Trophoblast cell (in vitro differentiated cells and primary cell): ENCODE data around the gene AUTS2.

ENCODE experiments used
- DNase-seq, 2 donors: peaks; one replicate each; pipeline ENCODE4 v3.0.0-alpha.2; 2016
- H2AFZ ChIP-seq: 2 replicates; pipeline ENCODE4 v1.6.1; 2013; ENCODE audit warnings: low read length, moderate library complexity, mild to moderate bottlenecking; ENCODE audit not compliant: insufficient read depth, poor library complexity
- H2AK5ac ChIP-seq: 2 replicates; pipeline ENCODE4 v1.6.1; 2013; ENCODE audit warnings: mild to moderate bottlenecking, low read length
- H2BK120ac ChIP-seq: 2 replicates; pipeline ENCODE4 v1.6.1; 2013; ENCODE audit warnings: low read length, mild to moderate bottlenecking, moderate library complexity; ENCODE audit not compliant: insufficient read depth, poor library complexity
- H2BK12ac ChIP-seq: 2 replicates; pipeline ENCODE4 v1.6.1; 2013; ENCODE audit warnings: mild to moderate bottlenecking, low read length, moderate library complexity
- H2BK5ac ChIP-seq: 2 replicates; pipeline ENCODE4 v1.6.1; 2013; ENCODE audit warnings: low read length, low read depth, moderate library complexity, mild to moderate bottlenecking; ENCODE audit not compliant: poor library complexity
- H3K14ac ChIP-seq: 2 replicates; pipeline ENCODE4 v1.6.1; 2013; ENCODE audit warnings: mild to moderate bottlenecking, low read length
- H3K18ac ChIP-seq: 2 replicates; pipeline ENCODE4 v1.6.1; 2013; ENCODE audit warnings: mild to moderate bottlenecking, low read length
- H3K23ac ChIP-seq: 2 replicates; pipeline ENCODE4 v1.6.1; 2013; ENCODE audit warnings: low read length
- H3K27ac ChIP-seq: 2 replicates; pipeline ENCODE4 v1.5.1; 2013; ENCODE audit warnings: low read depth, mild to moderate bottlenecking, inconsistent platforms, low read length, moderate library complexity
- H3K27me3 ChIP-seq: 2 replicates; pipeline ENCODE4 v1.6.1; 2013; ENCODE audit warnings: inconsistent platforms, mild to moderate bottlenecking, low read length, moderate library complexity; ENCODE audit not compliant: insufficient read depth
- H3K36me3 ChIP-seq, 2 experiments: 1 replicate in 1 of 2; 2 replicates in 1 of 2; pipeline ENCODE4 v1.6.1; 2013; ENCODE audit warnings: low read length in 2 of 2, mild to moderate bottlenecking in 2 of 2, moderate library complexity in 1 of 2; ENCODE audit not compliant: insufficient read depth in 2 of 2, control insufficient read depth in 1 of 2
- H3K4ac ChIP-seq: 2 replicates; pipeline ENCODE4 v1.6.1; 2013; ENCODE audit warnings: low read depth, mild to moderate bottlenecking, low read length, moderate library complexity
- H3K4me1 ChIP-seq, 2 experiments: 1 replicate in 1 of 2; 2 replicates in 1 of 2; pipeline ENCODE4 v1.6.1; 2013; ENCODE audit warnings: low read length in 2 of 2, mild to moderate bottlenecking in 2 of 2, moderate library complexity in 1 of 2; ENCODE audit not compliant: insufficient read depth in 2 of 2, control insufficient read depth in 1 of 2
- H3K4me2 ChIP-seq: 2 replicates; pipeline ENCODE4 v1.6.1; 2013; ENCODE audit warnings: inconsistent platforms, mild to moderate bottlenecking, low read length, moderate library complexity
- H3K4me3 ChIP-seq: 2 replicates; pipeline ENCODE4 v1.5.1; 2013; ENCODE audit warnings: mild to moderate bottlenecking, low read depth, low read length, inconsistent platforms
- H3K79me1 ChIP-seq: one replicate; pipeline ENCODE4 v1.6.1; 2013; ENCODE audit warnings: low read length
- H3K79me2 ChIP-seq: 2 replicates; pipeline ENCODE4 v1.6.1; 2013; ENCODE audit warnings: low read length, mild to moderate bottlenecking; ENCODE audit not compliant: control insufficient read depth, insufficient read depth, poor library complexity
- H3K9ac ChIP-seq: 2 replicates; pipeline ENCODE4 v1.6.1; 2013; ENCODE audit warnings: mild to moderate bottlenecking, low read length
- H3K9me3 ChIP-seq: 2 replicates; pipeline ENCODE4 v1.6.1; 2013; ENCODE audit warnings: low read depth, mild to moderate bottlenecking, control low read depth, inconsistent platforms, low read length; ENCODE audit not compliant: insufficient read depth
- H4K12ac ChIP-seq: 2 replicates; pipeline ENCODE4 v1.6.1; 2013; ENCODE audit warnings: low read depth, mild to moderate bottlenecking, low read length, moderate library complexity
- H4K8ac ChIP-seq: 2 replicates; pipeline ENCODE4 v1.6.1; 2013; ENCODE audit warnings: low read depth, mild to moderate bottlenecking, low read length, moderate library complexity
- H4K91ac ChIP-seq: one replicate; pipeline ENCODE4 v1.6.1; 2013; ENCODE audit warnings: low read depth, mild to moderate bottlenecking, low read length, moderate library complexity
- WGBS: extraction: QIAGEN DNeasy Blood & Tissue Kit; methylation state at CpG from one replicate; pipeline ENCODE4 v1.1.7; 2013; ENCODE audit warnings: missing lambda C conversion rate; ENCODE audit not compliant: insufficient read length, insufficient coverage; ENCODE audit errors: extremely low coverage; 5-methylcytosine and 5-hydroxymethylcytosine counted together

AUTS2 gene

GRCh38 chr7:69907720-69908119 lies 309.4 kb downstream of the AUTS2 start:
- Histone ChIP-seq H4K91ac (no peak overlapping the region), H3K79me2 (no peaks in the 10 kb centered on the region), H3K23ac (no peak overlapping the region), H3K27ac (no peak overlapping the region), H3K9me3 (peaks cover 3% of the 10 kb centered on the region), H2AK5ac (no peak overlapping the region), H3K36me3 (no peaks in the 10 kb centered on the region), H2BK5ac (no peak overlapping the region), H4K8ac (no peak overlapping the region), H3K4me3 (no peak overlapping the region), H2BK120ac (no peak overlapping the region), H3K79me1 (no peaks in the 10 kb centered on the region), H3K27me3 (no peaks in the 10 kb centered on the region), H3K4ac (no peak overlapping the region), H3K9ac (no peak overlapping the region), H3K14ac (no peak overlapping the region), H2AFZ (no peak overlapping the region), H3K18ac (no peak overlapping the region), H3K4me2 (no peak overlapping the region), H4K12ac (no peak overlapping the region), H2BK12ac (no peak overlapping the region), H3K4me1 (no peaks in the 10 kb centered on the region)
- DNase-seq = no peak

GRCh38 chr7:69908454-69908853 lies 310.2 kb downstream of the AUTS2 start:
- no peak overlapping the region for H2BK120ac ChIP-seq
- H4K8ac ChIP-seq = no peak overlapping the region
- no peak overlapping the region for H2AK5ac ChIP-seq
- no peaks in the 10 kb centered on the region for H3K79me1 ChIP-seq
- peaks cover 3% of the 10 kb centered on the region for H3K9me3 ChIP-seq
- H3K27ac ChIP-seq = no peak overlapping the region
- H3K27me3 ChIP-seq = no peaks in the 10 kb centered on the region
- H3K9ac ChIP-seq = no peak overlapping the region
- H4K12ac ChIP-seq = no peak overlapping the region
- no peak overlapping the region for H3K4me3 ChIP-seq
- no peak overlapping the region for H2BK5ac ChIP-seq
- no peak overlapping the region for H2AFZ ChIP-seq
- H3K4ac ChIP-seq = no peak overlapping the region
- H3K23ac ChIP-seq = no peak overlapping the region
- H3K14ac ChIP-seq = no peak overlapping the region
- DNase-seq = no peak
- no CpG with 5 or more reads among the region's 1 CpG for WGBS
- no peak overlapping the region for H3K4me2 ChIP-seq
- H2BK12ac ChIP-seq = no peak overlapping the region
- H3K18ac ChIP-seq = no peak overlapping the region
- no peaks in the 10 kb centered on the region for H3K36me3 ChIP-seq
- H3K79me2 ChIP-seq = no peaks in the 10 kb centered on the region
- no peaks in the 10 kb centered on the region for H3K4me1 ChIP-seq
- no peak overlapping the region for H4K91ac ChIP-seq

GRCh38 chr7:69910150-69910549 lies 311.9 kb downstream of the AUTS2 start:
- no peaks in the 10 kb centered on the region for H3K79me2 ChIP-seq
- H3K23ac ChIP-seq = no peak overlapping the region
- H2BK120ac ChIP-seq = no peak overlapping the region
- no peaks in the 10 kb centered on the region for H3K36me3 ChIP-seq
- H2BK5ac ChIP-seq = no peak overlapping the region
- H4K8ac ChIP-seq = no peak overlapping the region
- no peak overlapping the region for H3K18ac ChIP-seq
- no peak overlapping the region for H3K4me2 ChIP-seq
- H2AFZ ChIP-seq = no peak overlapping the region
- no peak for DNase-seq
- no peak overlapping the region for H3K14ac ChIP-seq
- H3K4ac ChIP-seq = no peak overlapping the region
- no peak overlapping the region for H3K4me3 ChIP-seq
- no peak overlapping the region for H2BK12ac ChIP-seq
- H3K79me1 ChIP-seq = no peaks in the 10 kb centered on the region
- H2AK5ac ChIP-seq = no peak overlapping the region
- H4K12ac ChIP-seq = no peak overlapping the region
- H3K4me1 ChIP-seq = no peaks in the 10 kb centered on the region
- peaks cover 3% of the 10 kb centered on the region for H3K9me3 ChIP-seq
- H3K27ac ChIP-seq = no peak overlapping the region
- H3K27me3 ChIP-seq = no peaks in the 10 kb centered on the region
- WGBS = no CpG with 5 or more reads among the region's 3 CpGs
- no peak overlapping the region for H3K9ac ChIP-seq
- H4K91ac ChIP-seq = no peak overlapping the region

GRCh38 chr7:69911337-69911736 lies 313.1 kb downstream of the AUTS2 start:
- H3K27ac ChIP-seq = no peak overlapping the region
- H4K8ac ChIP-seq = no peak overlapping the region
- H3K23ac ChIP-seq = no peak overlapping the region
- H2AK5ac ChIP-seq = no peak overlapping the region
- H3K18ac ChIP-seq = no peak overlapping the region
- no peak for DNase-seq
- no peak overlapping the region for H2BK5ac ChIP-seq
- no peaks in the 10 kb centered on the region for H3K79me1 ChIP-seq
- H3K4ac ChIP-seq = no peak overlapping the region
- H2AFZ ChIP-seq = no peak overlapping the region
- H3K9me3 ChIP-seq = peaks cover 3% of the 10 kb centered on the region
- H3K14ac ChIP-seq = no peak overlapping the region
- no peak overlapping the region for H3K9ac ChIP-seq
- no peak overlapping the region for H3K4me2 ChIP-seq
- WGBS = no CpG with 5 or more reads among the region's 8 CpGs
- no peaks in the 10 kb centered on the region for H3K27me3 ChIP-seq
- H3K4me1 ChIP-seq = no peaks in the 10 kb centered on the region
- H3K36me3 ChIP-seq = no peaks in the 10 kb centered on the region
- H3K79me2 ChIP-seq = no peaks in the 10 kb centered on the region
- H3K4me3 ChIP-seq = no peak overlapping the region
- no peak overlapping the region for H4K12ac ChIP-seq
- H2BK120ac ChIP-seq = no peak overlapping the region
- H2BK12ac ChIP-seq = no peak overlapping the region
- no peak overlapping the region for H4K91ac ChIP-seq
